Liver (tissue), 9 donors: Measurements from ENCODE around the gene AMPH. TPM values are rescaled to one million over a fixed set of nuclear protein-coding genes. Genes with fewer than 3 reads are reported as not detected.
"Not testable (repeated sequence)": the region's sequence is repeated elsewhere in the genome, so short reads cannot be mapped to it uniquely, and the experiment has no call there.

Source experiments
- DNase-seq: peaks from one replicate; pipeline ENCODE4 v3.0.0-alpha.2; 2017; ENCODE audit warnings: low spot score
- H3K27ac ChIP-seq, 2 donors: one replicate each; pipeline ENCODE4 v1.7.0; 2013; ENCODE audit warnings: inconsistent platforms in 2 of 2, low read length in 2 of 2, control low read depth in 1 of 2, low read depth in 1 of 2, mild to moderate bottlenecking in 1 of 2
- H3K27me3 ChIP-seq, 4 donors: one replicate each; pipeline versions ENCODE4 v1.6.1 to v1.7.0; 2013; ENCODE audit warnings: low read length in 3 of 4, inconsistent platforms in 1 of 4, mild to moderate bottlenecking in 1 of 4, moderate library complexity in 1 of 4; ENCODE audit not compliant: control insufficient read depth in 4 of 4, insufficient read depth in 4 of 4
- H3K36me3 ChIP-seq, 4 donors: one replicate each; pipeline versions ENCODE4 v1.6.1 to v1.7.0; 2013; ENCODE audit warnings: low read length in 3 of 4, mild to moderate bottlenecking in 3 of 4, low read depth in 1 of 4, moderate library complexity in 1 of 4; ENCODE audit not compliant: control insufficient read depth in 4 of 4, insufficient read depth in 3 of 4
- H3K4me1 ChIP-seq, 4 donors: one replicate each; pipeline versions ENCODE4 v1.6.1 to v1.7.0; 2013; ENCODE audit warnings: low read length in 3 of 4, mild to moderate bottlenecking in 3 of 4, moderate library complexity in 1 of 4; ENCODE audit not compliant: control insufficient read depth in 4 of 4, insufficient read depth in 4 of 4
- H3K4me3 ChIP-seq, 3 donors: one replicate each; pipeline versions ENCODE4 v1.6.1 to v1.7.0; 2013; ENCODE audit warnings: low read length in 3 of 3, control low read depth in 1 of 3, low read depth in 1 of 3, mild to moderate bottlenecking in 1 of 3
- H3K9ac ChIP-seq, 2 donors: one replicate each; pipeline ENCODE4 v1.7.0; 2013; ENCODE audit warnings: low read length in 2 of 2, mild to moderate bottlenecking in 2 of 2, moderate library complexity in 2 of 2, control low read depth in 1 of 2, low read depth in 1 of 2
- H3K9me3 ChIP-seq, 4 donors: one replicate each; pipeline versions ENCODE4 v1.6.1 to v1.7.0; 2013; ENCODE audit warnings: low read length in 3 of 4; ENCODE audit not compliant: control insufficient read depth in 4 of 4
- CTCF ChIP-seq: fragments of 150-350 bp; IDR thresholded peaks from 2 replicates; pipeline ENCODE4 v1.5.1; 2017; ENCODE audit warnings: improper control_type of control experiment, low read depth, low read length; ENCODE audit not compliant: missing input control
- RAD21 ChIP-seq, 2 donors: IDR thresholded peaks; 2 replicates each; pipeline ENCODE4 v1.6.1; 2016; ENCODE audit warnings: antibody characterized with exemption in 2 of 2, mild to moderate bottlenecking in 2 of 2
- RXRA ChIP-seq, 2 donors: IDR thresholded peaks; 2 replicates each; pipeline ENCODE4 v1.6.1; 2017 to 2018; ENCODE audit warnings: antibody characterized with exemption in 2 of 2, mild to moderate bottlenecking in 1 of 2
- WGBS: extraction: QIAGEN DNeasy Blood & Tissue Kit; methylation state at CpG from one replicate; pipeline ENCODE4 v1.1.7; 2013; 5-methylcytosine and 5-hydroxymethylcytosine counted together
- polyA plus RNA-seq, 2 donors: library from polyadenylated mRNA; stranded (reverse) in 1 of 2; unstranded in 1 of 2; fragments of 200-250 nt in 1 of 2; fragments of >200 nt in 1 of 2; fragmentation: Nextera tagmentation in 1 of 2; extraction: Ambion mirVana in 1 of 2; gene quantifications; one replicate each; pipeline versions ENCODE4 v1.2.1 to v1.2.3, GENCODE V29; 2013 to 2015
- total RNA-seq, 2 donors: library from RNA; depleted of rRNA; stranded (reverse); fragments of >200 nt; gene quantifications; one replicate each; pipeline ENCODE4 v1.2.3, GENCODE V29; 2014
- donor health status: healthy.
- donor health status: healthy.
- donor health status: healthy.
- donor health status: healthy.
- donor health status: healthy.

Gene AMPH
- total and polyA plus RNA-seq, 4 donors = 0.13 to 0.25 (median 0.20) TPM

GRCh38 chr7:38350777-38351176 lies 280.4 kb downstream of the AMPH start:
- not testable (repeated sequence) for H3K4me1 ChIP-seq, H3K9me3 ChIP-seq, H3K27me3 ChIP-seq, H3K36me3 ChIP-seq, H3K9ac ChIP-seq, H3K4me3 ChIP-seq, DNase-seq, H3K27ac ChIP-seq
- 74% methylated on average over 3 of the region's 3 CpGs for WGBS

- 73% methylated on average over 6 of the region's 6 CpGs for WGBS
- not testable (repeated sequence) for H3K9me3 ChIP-seq, H3K4me3 ChIP-seq, DNase-seq, H3K27ac ChIP-seq, H3K27me3 ChIP-seq, H3K9ac ChIP-seq, H3K4me1 ChIP-seq, H3K36me3 ChIP-seq
- TF ChIP-seq RAD21 (IDR thresholded peaks at IDR 0.05) = peak in 1 of 2 donors; percentile 24
Measured at GRCh38 chr7:38349869-38350583, 281.1 kb downstream of the AMPH start.

GRCh38 chr7:38349126-38349795 lies 281.9 kb downstream of the AMPH start:
- DNase-seq, H3K27ac ChIP-seq, H3K27me3 ChIP-seq, H3K4me1 ChIP-seq, H3K9ac ChIP-seq, H3K9me3 ChIP-seq, H3K36me3 ChIP-seq, H3K4me3 ChIP-seq: not testable (repeated sequence)
- 75% methylated on average over 9 of the region's 9 CpGs for WGBS

GRCh38 chr7:38345299-38346172 lies 285.6 kb downstream of the AMPH start:
- H3K27ac ChIP-seq = not testable (repeated sequence)
- TF ChIP-seq RAD21 (IDR thresholded peaks at IDR 0.05) = peak; percentile 47 to 60
- peak in 1 of 2 donors; percentile 5 for TF ChIP-seq RXRA (IDR thresholded peaks at IDR 0.05)
- TF ChIP-seq CTCF = peak; percentile 42

GRCh38 chr7:38344741-38345140 lies 286.4 kb downstream of the AMPH start:
- H3K36me3 ChIP-seq, DNase-seq, H3K4me3 ChIP-seq, H3K27me3 ChIP-seq, H3K9ac ChIP-seq, H3K4me1 ChIP-seq, H3K9me3 ChIP-seq, H3K27ac ChIP-seq: not testable (repeated sequence)
- 73% methylated on average over 3 of the region's 3 CpGs for WGBS

More at GRCh38 chr7:38345299-38346172, 285.6 kb downstream of the AMPH start:
- peak; percentile 53 for DNase-seq
- not testable (repeated sequence) for H3K9ac ChIP-seq, H3K36me3 ChIP-seq, H3K27me3 ChIP-seq, H3K9me3 ChIP-seq, H3K4me3 ChIP-seq, H3K4me1 ChIP-seq
- 49% methylated on average over 6 of the region's 6 CpGs for WGBS

GRCh38 chr7:38342135-38342534 lies 289.0 kb downstream of the AMPH start:
- not testable (repeated sequence) for H3K27ac ChIP-seq, H3K9ac ChIP-seq, DNase-seq, H3K27me3 ChIP-seq, H3K36me3 ChIP-seq, H3K9me3 ChIP-seq, H3K4me1 ChIP-seq, H3K4me3 ChIP-seq
- 81% methylated on average over 5 of the region's 5 CpGs for WGBS
